ENCODE measurements around the gene CYP2C18. TPM values are rescaled to one million over a fixed set of nuclear protein-coding genes. Genes with fewer than 3 reads are reported as not detected.

CYP2C18 gene
- total and polyA plus RNA-seq, 2 of the 13 experiments (the other 11 are each of a cell fraction or from before 2014, with no cell fraction given), result 0.07 TPM; not detected in 1

DNA sequence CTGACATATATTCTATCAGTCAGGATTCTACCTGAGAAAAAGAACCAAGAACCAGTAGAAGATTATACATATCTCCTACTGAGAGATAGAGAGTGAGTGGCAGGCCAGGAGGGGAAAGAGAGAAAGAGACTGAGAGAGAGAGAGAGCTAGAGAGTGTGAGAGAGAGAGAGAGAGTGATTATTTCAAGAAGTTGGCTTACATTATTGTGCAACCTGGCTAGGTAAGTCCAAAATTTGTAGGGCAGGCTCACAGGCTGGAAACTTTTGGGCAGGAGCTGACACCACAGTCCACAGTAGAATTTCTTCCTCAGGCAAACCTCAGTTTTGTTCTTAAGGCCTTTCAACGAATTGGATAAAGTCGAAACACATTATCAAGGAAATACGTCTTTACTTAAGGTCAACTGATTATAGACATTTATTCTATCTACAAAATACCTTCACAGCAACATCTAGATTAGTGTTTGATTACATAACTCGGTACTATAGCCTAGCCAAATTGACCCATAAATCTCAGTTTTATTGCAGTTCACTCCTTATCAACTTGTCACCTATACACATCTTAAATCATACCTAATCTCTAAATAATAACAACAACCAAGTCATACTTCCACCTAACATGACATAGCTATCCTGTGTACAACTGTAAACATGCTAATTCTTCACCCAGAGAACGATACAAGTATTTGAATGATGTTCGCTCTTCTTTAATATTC lies 17.0 kb upstream of the CYP2C18 start:
- no peak overlapping the region for H3K4me2 ChIP-seq (ENCODE audit: low read depth, low read length)
- no peak overlapping the region for H3K27ac ChIP-seq (ENCODE audit: extremely low read length, insufficient read depth, low read length)
- H3K4me1 ChIP-seq (ENCODE audit: insufficient read depth, low read length), result no peaks in the 10 kb centered on the region
- H3K4me3 ChIP-seq (replicated peaks in 1 of 3; ENCODE audit: insufficient read depth in 1 of 3, low read depth in 2 of 3, low read length in 3 of 3), result no peak overlapping the region
- intact Hi-C loops (cut with micrococcal nuclease; ENCODE audit: unreplicated experiment), result no loop called here
- BruUV-seq (replicated peaks), result no TSS peak
- ATAC-seq (no peak), DNase-seq (ENCODE audit: low spot score) (no peak), FAIRE-seq (no peak)
- ChIA-PET CTCF (ENCODE audit: low intra/inter-chr PET ratio, low total read pairs) (no interaction called here), POLR2A (no interaction called here)
- H3K36me3 ChIP-seq (replicated peaks in 1 of 2; ENCODE audit: control insufficient read depth in 1 of 2, insufficient read depth in 2 of 2, low read length in 2 of 2), result no peaks in the 10 kb centered on the region
- H3K79me2 ChIP-seq (ENCODE audit: insufficient read depth, low read length), result no peaks in the 10 kb centered on the region
- H4K20me1 ChIP-seq (ENCODE audit: insufficient read depth, low read length), result no peaks in the 10 kb centered on the region
- 22% methylated on average over 6 of the region's 6 CpGs for WGBS (ENCODE audit: low lambda C conversion rate)
- peaks cover 0 to 2% of the 10 kb centered on the region in 2 experiments; a peak in 1 of 5 replicates for H3K27me3 ChIP-seq (ENCODE audit: control insufficient read depth in 1 of 2, insufficient read depth in 2 of 2, low read length in 2 of 2)
- no peak overlapping the region for H3K9ac ChIP-seq (ENCODE audit: insufficient read depth, low read depth, low read length)
- in situ Hi-C loops (cut with HindIII; ENCODE audit: extremely low pct_ligation_motif_present, low pct_unique_long_range_greater_than_20kb), result no loop called here
- H3K9me3 ChIP-seq (ENCODE audit: low read length), result no peaks in the 10 kb centered on the region
- no peak overlapping the region for H2AFZ ChIP-seq (ENCODE audit: low read length)
- TF ChIP-seq SOX5 (CRISPR knock-in tag; IDR thresholded peaks at IDR 0.05; ENCODE audit: borderline replicate concordance), result no peak
- TF ChIP-seq ZNF773 (CRISPR knock-in tag; IDR thresholded peaks at IDR 0.05; ENCODE audit: borderline replicate concordance), result no peak
- TF ChIP-seq GTF2F1 (IDR thresholded peaks at IDR 0.05; ENCODE audit: low read length), result no peak
- TF ChIP-seq, protein P1, sequence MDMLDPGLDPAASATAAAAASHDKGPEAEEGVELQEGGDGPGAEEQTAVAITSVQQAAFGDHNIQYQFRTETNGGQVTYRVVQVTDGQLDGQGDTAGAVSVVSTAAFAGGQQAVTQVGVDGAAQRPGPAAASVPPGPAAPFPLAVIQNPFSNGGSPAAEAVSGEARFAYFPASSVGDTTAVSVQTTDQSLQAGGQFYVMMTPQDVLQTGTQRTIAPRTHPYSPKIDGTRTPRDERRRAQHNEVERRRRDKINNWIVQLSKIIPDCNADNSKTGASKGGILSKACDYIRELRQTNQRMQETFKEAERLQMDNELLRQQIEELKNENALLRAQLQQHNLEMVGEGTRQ (IDR thresholded peaks at IDR 0.05; ENCODE audit: low read depth, low read length), result no peak
- TF ChIP-seq, protein P1 (CRISPR knock-in tag; IDR thresholded peaks at IDR 0.05; ENCODE audit: borderline replicate concordance), result no peak
- TF ChIP-seq ZNF225 (CRISPR knock-in tag; IDR thresholded peaks at IDR 0.05), result no peak
- TF ChIP-seq, protein P2, sequence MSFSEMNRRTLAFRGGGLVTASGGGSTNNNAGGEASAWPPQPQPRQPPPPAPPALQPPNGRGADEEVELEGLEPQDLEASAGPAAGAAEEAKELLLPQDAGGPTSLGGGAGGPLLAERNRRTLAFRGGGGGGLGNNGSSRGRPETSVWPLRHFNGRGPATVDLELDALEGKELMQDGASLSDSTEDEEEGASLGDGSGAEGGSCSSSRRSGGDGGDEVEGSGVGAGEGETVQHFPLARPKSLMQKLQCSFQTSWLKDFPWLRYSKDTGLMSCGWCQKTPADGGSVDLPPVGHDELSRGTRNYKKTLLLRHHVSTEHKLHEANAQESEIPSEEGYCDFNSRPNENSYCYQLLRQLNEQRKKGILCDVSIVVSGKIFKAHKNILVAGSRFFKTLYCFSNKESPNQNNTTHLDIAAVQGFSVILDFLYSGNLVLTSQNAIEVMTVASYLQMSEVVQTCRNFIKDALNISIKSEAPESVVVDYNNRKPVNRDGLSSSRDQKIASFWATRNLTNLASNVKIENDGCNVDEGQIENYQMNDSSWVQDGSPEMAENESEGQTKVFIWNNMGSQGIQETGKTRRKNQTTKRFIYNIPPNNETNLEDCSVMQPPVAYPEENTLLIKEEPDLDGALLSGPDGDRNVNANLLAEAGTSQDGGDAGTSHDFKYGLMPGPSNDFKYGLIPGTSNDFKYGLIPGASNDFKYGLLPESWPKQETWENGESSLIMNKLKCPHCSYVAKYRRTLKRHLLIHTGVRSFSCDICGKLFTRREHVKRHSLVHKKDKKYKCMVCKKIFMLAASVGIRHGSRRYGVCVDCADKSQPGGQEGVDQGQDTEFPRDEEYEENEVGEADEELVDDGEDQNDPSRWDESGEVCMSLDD (CRISPR knock-in tag; IDR thresholded peaks at IDR 0.05; ENCODE audit: borderline replicate concordance), result no peak
